Body of pancreas (tissue), 4 donors: Measurements from ENCODE around the gene ZNF512B. TPM values are rescaled to one million over a fixed set of nuclear protein-coding genes. Genes with fewer than 3 reads are reported as not detected.

ENCODE experiments used
- ATAC-seq: fragments of 150-250 bp; one replicate; pipeline ENCODE4 v1.9.1; 2016
- DNase-seq, 4 donors: peaks; one replicate each; pipeline ENCODE4 v3.0.0-alpha.2; 2019
- H3K27ac ChIP-seq, 4 donors: fragments of 200-600 bp; sonication (generic); 1 replicate in 3 of 4; 2 replicates in 1 of 4; pipeline versions ENCODE4 v1.5.1 to v1.6.1; 2016 to 2019; ENCODE audit warnings: mild to moderate bottlenecking in 1 of 4, mixed read lengths in 1 of 4, moderate library complexity in 1 of 4
- H3K27me3 ChIP-seq, 2 donors: fragments of 200-600 bp; sonication (generic); one replicate each; pipeline ENCODE4 v1.6.0; 2016; ENCODE audit warnings: mild to moderate bottlenecking in 1 of 2
- H3K36me3 ChIP-seq, 2 donors: fragments of 200-600 bp; sonication (generic); replicated peaks in 1 of 2; 2 replicates each; pipeline ENCODE4 v1.5.1; 2016; ENCODE audit warnings: low read depth in 2 of 2; ENCODE audit not compliant: insufficient read depth in 1 of 2
- H3K4me1 ChIP-seq: fragments of 200-600 bp; sonication (generic); one replicate; pipeline ENCODE4 v1.6.0; 2016
- H3K4me3 ChIP-seq, 2 donors: fragments of 200-600 bp; sonication (generic); 1 replicate in 1 of 2; 2 replicates in 1 of 2; pipeline ENCODE4 v1.5.1; 2016 to 2019
- H3K9me3 ChIP-seq, 3 donors: fragments of 200-600 bp; sonication (generic); 1 replicate in 2 of 3; 2 replicates in 1 of 3; pipeline ENCODE4 v1.5.1; 2016
- POLR2A ChIP-seq, 3 donors: fragments of 450-650 bp; IDR thresholded peaks; one replicate each; pipeline ENCODE4 v1.6.1; 2016; ENCODE audit warnings: antibody characterized with exemption in 3 of 3, mild to moderate bottlenecking in 2 of 3
- WGBS, 2 donors: methylation state at CpG; one replicate each; pipeline ENCODE4 v1.1.5; 2017; 5-methylcytosine and 5-hydroxymethylcytosine counted together
- intact Hi-C: fragments of 100-400 bp; cut with DNase I; formaldehyde crosslinking; loops from one replicate; pipeline ENCODE4 v1.15.1; 2023
- total RNA-seq, 2 donors: library from RNA; depleted of rRNA; stranded (reverse); fragments of >200 nt; gene quantifications; one replicate each; pipeline ENCODE4 v1.1.0, GENCODE V29; 2016
- TF ChIP-seq, protein P1 (sequence below), 7 experiments: fragments of 450-650 bp in 4 of 7; fragments of 200-600 bp in 3 of 7; sonication (generic) in 3 of 7; IDR thresholded peaks; one replicate each; pipeline ENCODE4 v1.5.1; 2016 to 2019; ENCODE audit warnings: antibody characterized with exemption in 7 of 7

ZNF512B gene
- total RNA-seq, 2 donors from 2014 or later: 8.0 to 12.5 TPM

DNA sequence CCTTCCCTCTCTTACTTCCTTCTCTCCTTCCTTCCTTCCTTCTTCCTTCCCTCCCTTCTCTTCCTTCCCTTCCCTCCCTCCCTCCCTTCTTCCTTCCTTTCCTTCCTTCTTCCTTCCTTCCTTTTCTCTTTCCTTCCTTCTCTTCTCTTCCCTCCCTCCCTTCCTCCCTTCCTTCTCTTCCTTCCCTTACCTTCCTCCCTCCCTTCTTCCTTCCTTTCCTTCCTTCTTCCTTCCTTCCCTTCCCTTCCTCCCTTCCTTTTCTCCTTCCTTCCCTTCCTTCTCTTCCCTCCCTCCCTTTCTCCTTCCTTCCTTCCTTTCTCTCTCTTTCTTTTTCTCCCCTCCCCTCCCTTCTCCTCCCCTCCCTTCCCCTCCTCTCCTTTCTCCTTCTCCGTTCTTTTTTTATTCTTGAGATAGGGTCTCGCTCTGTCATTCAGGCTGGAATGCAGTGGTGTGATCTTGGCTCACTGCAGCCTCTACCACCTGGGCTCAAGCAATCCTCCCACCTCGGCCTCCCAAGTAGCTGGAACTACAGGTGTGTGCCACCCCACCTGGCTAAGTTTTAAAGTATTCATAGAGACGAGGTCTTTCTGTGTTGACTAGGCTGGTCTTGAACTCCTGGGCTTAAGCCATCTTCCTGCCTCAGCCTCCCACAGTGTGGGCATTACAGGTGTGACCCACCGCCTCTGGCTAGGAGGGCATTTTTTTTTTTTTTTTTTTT, 1.1 kb upstream of the ZNF512B start:
- TF ChIP-seq, protein P1, sequence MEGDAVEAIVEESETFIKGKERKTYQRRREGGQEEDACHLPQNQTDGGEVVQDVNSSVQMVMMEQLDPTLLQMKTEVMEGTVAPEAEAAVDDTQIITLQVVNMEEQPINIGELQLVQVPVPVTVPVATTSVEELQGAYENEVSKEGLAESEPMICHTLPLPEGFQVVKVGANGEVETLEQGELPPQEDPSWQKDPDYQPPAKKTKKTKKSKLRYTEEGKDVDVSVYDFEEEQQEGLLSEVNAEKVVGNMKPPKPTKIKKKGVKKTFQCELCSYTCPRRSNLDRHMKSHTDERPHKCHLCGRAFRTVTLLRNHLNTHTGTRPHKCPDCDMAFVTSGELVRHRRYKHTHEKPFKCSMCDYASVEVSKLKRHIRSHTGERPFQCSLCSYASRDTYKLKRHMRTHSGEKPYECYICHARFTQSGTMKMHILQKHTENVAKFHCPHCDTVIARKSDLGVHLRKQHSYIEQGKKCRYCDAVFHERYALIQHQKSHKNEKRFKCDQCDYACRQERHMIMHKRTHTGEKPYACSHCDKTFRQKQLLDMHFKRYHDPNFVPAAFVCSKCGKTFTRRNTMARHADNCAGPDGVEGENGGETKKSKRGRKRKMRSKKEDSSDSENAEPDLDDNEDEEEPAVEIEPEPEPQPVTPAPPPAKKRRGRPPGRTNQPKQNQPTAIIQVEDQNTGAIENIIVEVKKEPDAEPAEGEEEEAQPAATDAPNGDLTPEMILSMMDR (IDR thresholded peaks at IDR 0.05): no peak
- no peak for TF ChIP-seq POLR2A (IDR thresholded peaks at IDR 0.05)
- DNase-seq: no peak
- 93 to 99% methylated on average over 5 of the region's 5 CpGs for WGBS, 2 donors

DNA sequence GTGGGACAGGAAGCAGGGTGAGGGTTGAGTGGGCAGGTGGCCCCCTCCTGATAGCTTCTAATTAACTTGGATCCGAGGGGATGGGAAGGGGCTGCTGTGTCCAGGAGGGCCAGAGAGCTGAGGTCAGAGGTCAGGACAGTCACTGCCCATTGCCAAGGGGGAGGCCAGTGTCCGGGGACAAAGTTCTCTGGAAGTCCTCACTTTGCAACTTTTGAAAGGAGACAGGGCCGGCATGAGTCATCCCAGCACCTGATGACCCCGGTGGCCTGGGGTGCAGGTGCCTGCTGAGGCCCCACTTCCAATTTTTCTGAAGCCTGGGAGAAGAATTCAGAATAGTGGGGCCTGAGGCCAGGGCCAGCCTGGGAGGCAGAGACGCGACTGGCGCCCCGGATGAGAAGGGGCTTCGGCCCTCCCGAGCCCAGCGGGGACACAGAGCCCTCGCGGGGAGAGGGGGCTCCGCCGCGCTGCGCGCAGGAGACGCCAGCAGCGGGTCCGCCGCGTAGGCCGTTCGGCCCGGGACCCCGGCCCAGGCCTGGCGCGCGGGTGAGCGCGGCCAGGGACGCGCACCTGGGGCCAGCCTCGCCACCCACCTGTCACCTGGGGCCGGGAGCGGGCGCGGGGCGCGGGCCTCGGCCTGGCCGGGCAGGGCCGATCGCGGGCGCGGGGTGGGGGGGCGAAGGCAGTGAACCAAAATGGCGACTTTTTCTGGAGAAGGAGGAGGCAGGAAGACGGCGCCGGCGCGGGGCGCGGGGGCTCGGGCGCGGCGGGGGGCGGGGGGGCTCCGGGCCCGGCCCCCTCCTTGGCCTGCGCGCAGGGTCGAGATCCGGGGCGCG, 586 bp downstream of the ZNF512B start:
- ATAC-seq (peak; percentile 36), DNase-seq (peak in 3 of 4 donors; percentile 19 to 42 (median 30))
- Histone ChIP-seq H3K9me3 (no peaks in the 10 kb centered on the region), H3K27me3 (no peaks in the 10 kb centered on the region), H3K36me3 (peaks cover 0 to 4% of the 10 kb centered on the region in 2 donors), H3K4me1 (peaks cover 25% of the 10 kb centered on the region), H3K27ac (peak overlapping the region in 3 of 4 donors; percentile 56 to 75 (median 68)), H3K4me3 (peak overlapping the region in 1 of 2 donors; percentile 45)
- 3 to 7% methylated on average over 12 to 67 of the region's 70 CpGs for WGBS, 2 donors
- intact Hi-C loops: loop anchor here (10.0 kb wide), 1 partner anchor 424 kb away; the partner anchor contains the start of gene SRMS
- TF ChIP-seq, protein P1 (IDR thresholded peaks at IDR 0.05): no peak
- no peak for TF ChIP-seq POLR2A (IDR thresholded peaks at IDR 0.05)

More for the DNA sequence above, 1.1 kb upstream of the ZNF512B start:
- intact Hi-C loops: no loop called here
- Histone ChIP-seq H3K9me3 (no peaks in the 10 kb centered on the region), H3K4me1 (peaks cover 30% of the 10 kb centered on the region), H3K36me3 (peaks cover 0 to 4% of the 10 kb centered on the region in 2 donors), H3K27me3 (no peaks in the 10 kb centered on the region), H3K4me3 (no peak overlapping the region), H3K27ac (no peak overlapping the region)
- ATAC-seq: no peak

DNA sequence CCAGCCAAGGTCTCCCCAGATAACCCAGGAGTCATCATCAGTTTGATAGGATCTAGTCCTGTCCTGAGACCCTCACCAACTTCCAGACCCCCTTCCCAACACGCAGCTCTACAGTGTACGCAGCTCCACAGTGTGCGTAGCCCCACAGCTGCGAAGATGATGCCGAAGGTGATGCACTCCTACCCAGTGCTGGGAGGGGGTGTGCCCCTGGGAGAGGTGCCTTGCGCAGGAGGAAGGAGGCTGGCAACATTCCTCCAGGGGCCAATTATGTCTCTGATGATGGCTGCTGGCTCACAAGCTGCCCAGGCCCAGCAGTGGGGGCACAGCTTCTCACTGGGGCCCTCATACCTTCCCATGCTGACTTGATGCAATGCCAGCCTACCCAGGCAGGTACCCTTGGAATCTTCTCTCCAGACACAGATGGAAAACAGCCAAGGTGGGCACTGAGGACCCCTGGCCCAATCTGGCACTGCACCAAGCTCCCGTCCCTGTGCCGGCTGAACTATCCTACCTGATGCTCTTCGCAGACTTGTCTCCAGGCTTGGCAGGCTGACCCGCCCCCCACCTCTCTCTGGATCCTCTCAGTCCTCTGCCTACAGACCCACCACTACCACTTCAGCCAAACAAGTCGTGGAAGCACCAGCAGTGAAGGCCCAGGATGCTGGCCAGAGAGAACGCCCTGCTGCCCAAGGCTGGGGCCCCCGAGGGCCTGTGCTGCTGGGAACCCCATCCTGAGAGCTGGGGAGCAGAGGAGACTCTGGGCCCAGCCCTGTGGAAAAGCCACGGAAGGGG, 1.4 kb downstream of the ZNF512B start:
- ATAC-seq: no peak
- no peaks in the 10 kb centered on the region for H3K27me3 ChIP-seq
- peak overlapping the region in 3 of 4 donors; percentile 56 to 75 (median 68) for H3K27ac ChIP-seq
- TF ChIP-seq, protein P1 (IDR thresholded peaks at IDR 0.05): no peak
- no peak for TF ChIP-seq POLR2A (IDR thresholded peaks at IDR 0.05)
- no peaks in the 10 kb centered on the region for H3K9me3 ChIP-seq
- peaks cover 17% of the 10 kb centered on the region for H3K4me1 ChIP-seq
- H3K4me3 ChIP-seq: no peak overlapping the region
- 66 to 78% methylated on average over 6 to 12 of the region's 14 CpGs for WGBS, 2 donors
- DNase-seq: peak in 3 of 4 donors; percentile 7 to 28 (median 26)
- intact Hi-C loops: loop anchor here (10.0 kb wide), 1 partner anchor 424 kb away; the partner anchor contains the start of gene SRMS
- H3K36me3 ChIP-seq: peaks cover 0 to 9% of the 10 kb centered on the region in 2 donors

DNA sequence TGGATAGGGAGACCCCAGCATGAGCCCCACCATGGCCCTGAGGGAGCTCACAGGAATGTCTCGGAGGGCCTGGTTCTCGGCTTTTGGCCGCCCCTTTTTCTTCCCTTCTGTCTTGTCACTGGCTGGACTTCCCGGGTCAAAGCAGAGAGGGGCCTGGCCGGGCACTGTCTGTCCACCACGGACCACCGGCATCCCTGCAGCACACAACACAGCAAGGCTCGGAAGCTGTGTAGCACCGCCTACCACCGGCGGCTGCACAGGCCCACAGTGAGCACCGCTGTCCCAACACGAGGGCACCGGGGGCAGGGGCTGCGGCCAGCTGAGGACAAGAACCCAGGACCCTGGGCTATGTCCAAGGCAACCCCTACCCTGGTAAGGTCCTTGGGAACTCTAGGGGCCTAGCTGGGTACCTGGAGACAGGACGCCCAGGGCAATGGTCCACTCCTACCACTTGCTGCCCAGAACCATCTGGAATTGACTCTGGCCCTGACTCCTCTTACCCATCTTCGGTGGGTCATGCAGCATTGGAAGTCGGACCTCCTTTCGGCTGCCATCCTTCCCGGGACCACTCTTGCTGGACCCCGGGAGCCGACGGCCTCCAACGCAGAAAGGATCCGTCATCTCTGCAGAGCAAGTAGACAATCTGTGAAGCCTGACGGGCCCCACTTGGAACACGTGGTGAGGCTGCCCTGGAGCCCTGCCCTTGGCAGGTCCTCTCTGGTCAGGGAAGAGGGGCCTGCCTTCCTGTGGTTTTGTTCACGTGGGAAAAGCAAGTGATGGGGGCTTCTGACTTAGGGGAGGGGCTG, 2.2 kb downstream of the ZNF512B start:
- peaks cover 16% of the 10 kb centered on the region for H3K4me1 ChIP-seq
- DNase-seq: no peak

More for the DNA sequence above, 2.2 kb downstream of the ZNF512B start:
- Histone ChIP-seq H3K4me3 (no peak overlapping the region), H3K27ac (no peak overlapping the region), H3K9me3 (no peaks in the 10 kb centered on the region), H3K27me3 (no peaks in the 10 kb centered on the region), H3K36me3 (peaks cover 0 to 11% of the 10 kb centered on the region in 2 donors)
- intact Hi-C loops: loop anchor here (10.0 kb wide), 1 partner anchor 423 kb away; the partner anchor contains the start of gene SRMS
- ATAC-seq: no peak
- 85 to 93% methylated on average over 15 to 21 of the region's 28 CpGs for WGBS, 2 donors
- TF ChIP-seq, protein P1 (IDR thresholded peaks at IDR 0.05): no peak
- no peak for TF ChIP-seq POLR2A (IDR thresholded peaks at IDR 0.05)
